ENCODE measurements around the gene PCBP3.

The PCBP3 gene

GRCh38 chr21:45908536-45909237 is 265.2 kb downstream of the PCBP3 start:
- Histone ChIP-seq H3K4me3 (ENCODE audit: low read length) (no peak overlapping the region), H3K9me3 (ENCODE audit: insufficient read depth, low read depth, low read length) (no peaks in the 10 kb centered on the region), H3K36me3 (ENCODE audit: insufficient read depth, low read depth, low read length) (no peaks in the 10 kb centered on the region), H3K27me3 (ENCODE audit: insufficient read depth, low read length) (no peaks in the 10 kb centered on the region), H3K4me1 (ENCODE audit: insufficient read depth, low read length) (no peaks in the 10 kb centered on the region), H3K27ac (ENCODE audit: low read length) (no peak overlapping the region), H3K9ac (ENCODE audit: low read depth, low read length) (no peak overlapping the region)

DNA sequence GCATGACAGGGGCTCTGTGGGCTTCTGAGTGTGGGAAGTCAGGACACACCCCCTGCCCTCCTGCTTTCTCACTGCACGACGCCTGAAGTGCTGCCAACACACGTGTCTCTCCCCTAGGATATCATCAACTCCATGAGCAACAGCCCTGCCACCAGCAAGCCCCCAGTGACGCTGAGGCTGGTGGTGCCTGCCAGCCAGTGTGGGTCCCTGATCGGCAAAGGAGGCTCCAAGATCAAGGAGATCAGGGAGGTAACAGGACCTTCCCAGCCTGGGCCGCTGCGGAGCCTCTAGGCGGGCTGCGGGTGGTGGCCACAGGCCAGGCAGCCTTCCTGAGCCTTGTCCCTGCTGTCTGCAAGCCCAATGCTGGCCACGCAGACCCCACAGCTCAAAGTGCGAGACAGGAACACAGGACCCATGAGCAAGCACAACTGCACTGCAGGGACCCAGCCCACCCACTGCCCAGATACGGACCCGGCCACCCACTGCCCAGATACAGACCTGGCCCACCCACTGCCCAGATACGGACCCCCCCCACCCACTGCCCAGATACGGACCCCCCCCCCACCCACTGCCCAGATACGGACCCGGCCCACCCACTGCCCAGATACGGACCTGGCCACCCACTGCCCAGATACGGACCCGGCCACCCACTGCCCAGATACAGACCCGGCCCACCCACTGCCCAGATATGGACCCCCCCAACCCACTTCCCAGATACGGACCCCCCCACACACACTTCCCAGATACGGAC is 265.9 kb downstream of the PCBP3 start:
- Histone ChIP-seq H3K4me1 (ENCODE audit: insufficient read depth, low read length) (no peaks in the 10 kb centered on the region), H3K9me3 (ENCODE audit: insufficient read depth, low read depth, low read length) (no peaks in the 10 kb centered on the region), H3K36me3 (ENCODE audit: insufficient read depth, low read depth, low read length) (no peaks in the 10 kb centered on the region), H3K4me3 (ENCODE audit: low read length) (no peak overlapping the region), H3K27ac (ENCODE audit: low read length) (no peak overlapping the region), H3K27me3 (ENCODE audit: insufficient read depth, low read length) (no peaks in the 10 kb centered on the region), H3K9ac (ENCODE audit: low read depth, low read length) (no peak overlapping the region)

- no peaks in the 10 kb centered on the region for H3K9me3 ChIP-seq (ENCODE audit: insufficient read depth, low read depth, low read length)
- no peaks in the 10 kb centered on the region for H3K4me1 ChIP-seq (ENCODE audit: insufficient read depth, low read length)
- H3K36me3 ChIP-seq (ENCODE audit: insufficient read depth, low read depth, low read length): no peaks in the 10 kb centered on the region
- H3K9ac ChIP-seq (ENCODE audit: low read depth, low read length): no peak overlapping the region
- no peaks in the 10 kb centered on the region for H3K27me3 ChIP-seq (ENCODE audit: insufficient read depth, low read length)
- no peak overlapping the region for H3K4me3 ChIP-seq (ENCODE audit: low read length)
- H3K27ac ChIP-seq (ENCODE audit: low read length): no peak overlapping the region
Measured at GRCh38 chr21:45910155-45910547, 266.6 kb downstream of the PCBP3 start.

DNA sequence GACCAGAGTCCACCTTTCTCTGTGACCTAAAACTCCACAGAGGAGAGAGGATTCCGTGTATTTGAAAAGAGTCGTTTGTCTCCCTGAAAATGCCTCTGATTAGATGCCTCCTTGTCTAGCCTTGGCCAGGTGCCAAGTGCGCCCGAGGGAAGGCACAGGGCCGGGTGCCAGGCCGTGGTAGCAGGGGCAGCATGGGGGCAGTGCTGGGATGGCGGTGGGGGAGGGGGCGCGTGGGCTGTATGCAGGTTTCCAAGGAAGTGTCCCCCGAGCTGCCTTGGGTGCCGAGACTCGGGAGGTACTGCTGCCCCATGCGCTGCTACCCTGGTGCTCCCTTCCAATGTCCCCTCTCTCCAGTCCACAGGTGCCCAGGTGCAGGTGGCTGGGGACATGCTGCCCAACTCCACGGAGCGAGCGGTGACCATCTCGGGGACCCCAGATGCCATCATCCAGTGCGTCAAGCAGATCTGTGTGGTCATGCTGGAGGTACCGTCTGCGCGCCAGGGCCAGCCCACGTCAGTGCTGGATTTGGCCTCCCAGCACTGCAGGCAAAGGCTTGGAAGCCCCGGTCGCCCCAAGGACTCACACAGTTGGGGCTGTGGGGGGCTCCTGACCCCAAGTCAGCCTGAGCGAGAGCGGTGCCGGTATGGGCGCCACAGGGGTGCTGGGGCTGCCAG is 267.2 kb downstream of the PCBP3 start:
- no peaks in the 10 kb centered on the region for H3K27me3 ChIP-seq (ENCODE audit: insufficient read depth, low read length)

DNA sequence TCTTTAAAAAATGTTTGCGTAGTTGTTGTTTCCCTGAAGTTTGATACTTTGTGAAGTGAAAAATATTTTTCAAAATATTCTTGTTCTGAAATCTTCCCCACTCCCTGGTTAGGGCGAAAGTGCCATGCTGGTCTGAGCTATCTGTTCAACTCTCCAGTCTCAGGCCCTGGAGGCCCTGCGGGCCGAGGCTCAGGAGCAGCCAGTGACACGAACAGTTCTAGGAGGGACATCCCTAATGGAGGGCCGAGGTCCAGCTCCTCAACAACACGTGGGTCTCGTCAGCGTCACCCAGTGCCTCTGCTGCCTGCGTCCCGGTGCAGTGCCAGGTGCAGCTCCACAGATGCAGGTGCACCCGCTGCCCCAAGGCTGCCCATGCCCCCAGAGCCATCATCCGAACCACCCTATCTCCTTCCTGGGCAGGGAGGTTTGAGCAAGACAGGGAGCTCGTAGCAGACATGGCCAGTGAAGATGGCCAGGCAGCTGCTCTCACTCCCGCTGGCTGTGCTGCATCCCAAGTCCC is 268.3 kb downstream of the PCBP3 start:
- H3K9me3 ChIP-seq (ENCODE audit: insufficient read depth, low read depth, low read length): no peaks in the 10 kb centered on the region
- H3K36me3 ChIP-seq (ENCODE audit: insufficient read depth, low read depth, low read length): no peaks in the 10 kb centered on the region
- no peaks in the 10 kb centered on the region for H3K27me3 ChIP-seq (ENCODE audit: insufficient read depth, low read length)
- H3K4me1 ChIP-seq (ENCODE audit: insufficient read depth, low read length): no peaks in the 10 kb centered on the region
- no peak overlapping the region for H3K9ac ChIP-seq (ENCODE audit: low read depth, low read length)
- H3K4me3 ChIP-seq (ENCODE audit: low read length): no peak overlapping the region
- no peak overlapping the region for H3K27ac ChIP-seq (ENCODE audit: low read length)

More for the DNA sequence above, 267.2 kb downstream of the PCBP3 start:
- Histone ChIP-seq H3K4me1 (ENCODE audit: insufficient read depth, low read length) (no peaks in the 10 kb centered on the region), H3K9ac (ENCODE audit: low read depth, low read length) (no peak overlapping the region), H3K4me3 (ENCODE audit: low read length) (no peak overlapping the region), H3K27ac (ENCODE audit: low read length) (no peak overlapping the region), H3K36me3 (ENCODE audit: insufficient read depth, low read depth, low read length) (no peaks in the 10 kb centered on the region), H3K9me3 (ENCODE audit: insufficient read depth, low read depth, low read length) (no peaks in the 10 kb centered on the region)

DNA sequence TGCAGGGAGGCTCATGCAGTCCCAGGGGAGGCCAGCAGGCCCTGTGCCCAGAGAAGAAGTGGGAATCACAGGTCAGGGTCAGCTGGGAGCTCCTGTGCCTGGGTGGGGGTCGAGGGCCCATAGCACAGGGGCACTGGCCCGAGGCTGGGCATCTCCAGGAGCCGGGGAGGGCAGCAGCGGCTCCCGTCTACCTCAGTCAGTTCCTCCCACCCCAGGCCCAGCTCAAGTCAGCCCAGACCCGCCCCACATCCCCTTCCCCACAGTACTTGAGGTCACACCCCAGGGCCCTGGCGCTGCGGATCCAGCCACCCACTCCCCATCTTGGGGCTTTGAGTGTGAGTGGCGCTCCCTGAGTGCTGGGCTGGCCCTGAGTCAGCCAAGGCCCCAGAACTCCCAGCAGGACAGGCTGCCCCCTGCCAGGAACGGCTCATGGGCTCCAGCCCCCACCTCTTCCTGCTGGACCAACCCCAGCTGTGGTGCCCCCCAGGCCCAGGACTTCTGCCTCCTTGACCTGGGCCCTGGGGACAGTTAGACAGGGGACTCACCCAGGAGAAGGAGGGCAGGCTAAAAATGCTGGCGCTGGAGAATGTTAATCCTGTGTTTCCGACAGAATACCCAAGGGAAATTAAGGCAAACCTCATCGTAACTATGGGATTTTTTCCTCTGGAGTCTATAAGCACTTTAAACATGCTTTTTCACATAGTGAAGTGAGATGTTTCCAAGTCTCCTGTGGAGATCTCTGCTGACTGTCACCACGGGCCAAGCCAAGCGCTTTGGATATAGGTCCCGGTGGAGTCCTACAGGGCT is 269.3 kb downstream of the PCBP3 start:
- Histone ChIP-seq H3K36me3 (ENCODE audit: insufficient read depth, low read depth, low read length) (no peaks in the 10 kb centered on the region), H3K9ac (ENCODE audit: low read depth, low read length) (no peak overlapping the region), H3K27me3 (ENCODE audit: insufficient read depth, low read length) (no peaks in the 10 kb centered on the region), H3K4me3 (ENCODE audit: low read length) (no peak overlapping the region), H3K4me1 (ENCODE audit: insufficient read depth, low read length) (no peaks in the 10 kb centered on the region), H3K27ac (ENCODE audit: low read length) (no peak overlapping the region), H3K9me3 (ENCODE audit: insufficient read depth, low read depth, low read length) (no peaks in the 10 kb centered on the region)

- no peak overlapping the region for H3K9ac ChIP-seq (ENCODE audit: low read depth, low read length)
- H3K27ac ChIP-seq (ENCODE audit: low read length): no peak overlapping the region
- no peak overlapping the region for H3K4me3 ChIP-seq (ENCODE audit: low read length)
- H3K9me3 ChIP-seq (ENCODE audit: insufficient read depth, low read depth, low read length): no peaks in the 10 kb centered on the region
- no peaks in the 10 kb centered on the region for H3K27me3 ChIP-seq (ENCODE audit: insufficient read depth, low read length)
- no peaks in the 10 kb centered on the region for H3K4me1 ChIP-seq (ENCODE audit: insufficient read depth, low read length)
- H3K36me3 ChIP-seq (ENCODE audit: insufficient read depth, low read depth, low read length): no peaks in the 10 kb centered on the region
Measured at GRCh38 chr21:45913418-45913765, 269.9 kb downstream of the PCBP3 start.

- no peak overlapping the region for H3K27ac ChIP-seq (ENCODE audit: low read length)
- no peak overlapping the region for H3K4me3 ChIP-seq (ENCODE audit: low read length)
- no peaks in the 10 kb centered on the region for H3K4me1 ChIP-seq (ENCODE audit: insufficient read depth, low read length)
- no peaks in the 10 kb centered on the region for H3K36me3 ChIP-seq (ENCODE audit: insufficient read depth, low read depth, low read length)
- no peaks in the 10 kb centered on the region for H3K9me3 ChIP-seq (ENCODE audit: insufficient read depth, low read depth, low read length)
- H3K27me3 ChIP-seq (ENCODE audit: insufficient read depth, low read length): no peaks in the 10 kb centered on the region
- H3K9ac ChIP-seq (ENCODE audit: low read depth, low read length): no peak overlapping the region
Measured at GRCh38 chr21:45913886-45914285, 270.4 kb downstream of the PCBP3 start.

- no peaks in the 10 kb centered on the region for H3K4me1 ChIP-seq (ENCODE audit: insufficient read depth, low read length)
- H3K9me3 ChIP-seq (ENCODE audit: insufficient read depth, low read depth, low read length): no peaks in the 10 kb centered on the region
- H3K9ac ChIP-seq (ENCODE audit: low read depth, low read length): no peak overlapping the region
- H3K27ac ChIP-seq (ENCODE audit: low read length): no peak overlapping the region
- H3K27me3 ChIP-seq (ENCODE audit: insufficient read depth, low read length): no peaks in the 10 kb centered on the region
- no peaks in the 10 kb centered on the region for H3K36me3 ChIP-seq (ENCODE audit: insufficient read depth, low read depth, low read length)
- no peak overlapping the region for H3K4me3 ChIP-seq (ENCODE audit: low read length)
Measured at GRCh38 chr21:45914321-45914845, 270.9 kb downstream of the PCBP3 start.

- H3K4me1 ChIP-seq (ENCODE audit: insufficient read depth, low read length): no peaks in the 10 kb centered on the region
- no peak overlapping the region for H3K9ac ChIP-seq (ENCODE audit: low read depth, low read length)
- no peaks in the 10 kb centered on the region for H3K36me3 ChIP-seq (ENCODE audit: insufficient read depth, low read depth, low read length)
- H3K27me3 ChIP-seq (ENCODE audit: insufficient read depth, low read length): no peaks in the 10 kb centered on the region
- no peaks in the 10 kb centered on the region for H3K9me3 ChIP-seq (ENCODE audit: insufficient read depth, low read depth, low read length)
- no peak overlapping the region for H3K27ac ChIP-seq (ENCODE audit: low read length)
- no peak overlapping the region for H3K4me3 ChIP-seq (ENCODE audit: low read length)
Measured at GRCh38 chr21:45916011-45916840, 272.7 kb downstream of the PCBP3 start.
